GM19328 (cell line): ENCODE data around the gene MED15.

Source experiments
- ATAC-seq: cut with Tn5 transposase; IDR thresholded peaks from one replicate; pipeline ENCODE4 v1.9.1; 2021; ENCODE audit warnings: mild to moderate bottlenecking, moderate library complexity; ENCODE audit not compliant: unreplicated experiment

Gene MED15

DNA sequence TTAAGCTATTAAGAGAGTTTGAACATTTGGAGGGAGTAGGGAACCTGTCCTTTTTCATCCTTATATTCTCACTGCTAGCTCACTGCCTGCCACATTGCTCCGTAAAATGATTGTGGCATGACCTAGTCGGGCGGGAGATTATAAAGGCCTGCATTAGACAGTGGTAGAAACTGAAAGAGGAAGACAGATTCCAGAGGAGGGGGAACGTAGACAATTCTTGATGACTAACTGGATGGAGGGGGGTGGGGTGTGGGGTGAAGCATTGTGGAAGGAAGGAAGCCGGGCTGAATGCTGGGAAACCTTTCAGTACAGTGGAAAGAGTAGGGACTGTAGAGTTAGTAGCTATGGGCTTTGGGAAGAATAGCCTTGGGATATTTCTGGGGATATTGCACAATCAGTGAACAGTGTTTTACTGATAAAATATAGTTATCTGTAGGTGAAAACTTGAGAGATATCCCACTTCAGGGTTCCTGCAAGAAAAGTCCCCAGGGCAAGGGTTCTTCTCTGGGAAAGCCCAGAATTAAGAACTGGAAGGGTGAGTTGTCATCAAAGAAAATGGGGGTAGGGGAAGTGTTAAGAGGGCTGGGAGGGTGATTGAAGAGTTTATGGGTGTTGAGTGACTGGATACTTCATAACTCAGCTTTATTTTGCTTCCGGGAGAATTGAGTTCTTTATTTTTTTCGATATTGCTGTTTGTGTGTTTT is 2.1 kb downstream of the MED15 start:
- no peak for ATAC-seq

- ATAC-seq: no peak
Measured at GRCh38 chr22:20510811-20511577, 3.6 kb downstream of the MED15 start.

- no peak for ATAC-seq
Measured at GRCh38 chr22:20511578-20512229, 4.3 kb downstream of the MED15 start.

GRCh38 chr22:20514658-20515406 is 7.4 kb downstream of the MED15 start:
- no peak for ATAC-seq

DNA sequence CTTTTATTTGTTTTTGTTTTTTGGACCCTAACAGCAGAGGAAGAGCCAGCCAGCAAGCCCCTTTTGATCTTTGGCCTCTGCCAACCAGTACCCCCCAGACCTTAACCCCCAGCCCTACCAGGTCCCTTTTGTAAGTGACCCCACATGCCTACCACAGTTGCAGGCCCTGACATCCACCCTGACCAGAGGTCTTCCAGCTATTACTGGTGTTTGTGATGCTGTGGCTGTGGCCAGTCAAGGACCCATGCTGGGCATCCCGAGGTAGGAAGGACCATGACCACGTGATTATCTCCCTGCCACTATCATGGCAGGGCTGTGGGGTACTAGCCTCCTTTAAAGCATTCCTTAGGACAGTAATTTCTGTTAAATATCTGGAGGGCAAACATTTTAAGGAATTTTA is 9.0 kb downstream of the MED15 start:
- ATAC-seq: no peak

- ATAC-seq: no peak
Measured at GRCh38 chr22:20517422-20517821, 10.0 kb downstream of the MED15 start.

GRCh38 chr22:20517841-20518592 is 10.6 kb downstream of the MED15 start:
- ATAC-seq: no peak

DNA sequence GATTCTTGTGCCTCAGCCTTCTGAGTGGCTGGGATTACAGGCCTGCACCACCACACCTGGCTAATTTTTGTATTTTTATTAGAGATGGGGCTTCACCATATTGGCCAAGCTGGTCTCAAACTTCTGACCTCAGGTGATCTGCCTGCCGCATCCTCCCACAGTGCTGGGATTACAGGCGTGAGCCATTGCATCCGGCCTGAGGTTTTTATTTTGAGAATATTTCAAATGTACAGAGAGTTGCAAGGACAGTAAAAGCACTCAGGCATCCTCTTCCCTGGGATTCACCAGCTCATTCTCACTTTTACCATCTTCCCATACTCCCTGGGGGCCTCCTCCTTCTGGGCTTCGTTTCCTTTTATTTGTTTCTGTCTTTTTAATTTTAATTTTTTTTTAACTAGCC is 12.1 kb downstream of the MED15 start:
- no peak for ATAC-seq

DNA sequence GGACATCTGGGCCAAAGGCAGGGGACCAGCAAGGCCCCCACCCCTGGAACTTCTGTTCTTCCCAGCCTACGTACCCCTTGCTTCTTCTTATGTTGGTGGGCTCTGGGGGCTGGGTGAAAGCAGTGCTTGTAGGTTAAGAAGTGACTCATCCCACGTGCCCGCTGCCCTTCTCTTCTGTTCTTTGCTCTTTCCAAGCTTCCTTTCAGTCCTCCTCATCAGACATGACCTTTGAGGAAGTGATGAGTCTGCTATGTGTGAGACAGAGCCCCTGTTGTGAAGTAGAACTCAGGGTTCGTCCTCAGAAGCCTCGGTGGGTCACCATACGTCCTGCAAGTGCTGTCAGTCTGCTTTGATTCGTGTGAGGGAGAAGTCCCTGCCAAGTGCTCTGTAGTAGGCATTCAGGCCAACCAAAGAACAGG is 12.7 kb downstream of the MED15 start:
- ATAC-seq: no peak

DNA sequence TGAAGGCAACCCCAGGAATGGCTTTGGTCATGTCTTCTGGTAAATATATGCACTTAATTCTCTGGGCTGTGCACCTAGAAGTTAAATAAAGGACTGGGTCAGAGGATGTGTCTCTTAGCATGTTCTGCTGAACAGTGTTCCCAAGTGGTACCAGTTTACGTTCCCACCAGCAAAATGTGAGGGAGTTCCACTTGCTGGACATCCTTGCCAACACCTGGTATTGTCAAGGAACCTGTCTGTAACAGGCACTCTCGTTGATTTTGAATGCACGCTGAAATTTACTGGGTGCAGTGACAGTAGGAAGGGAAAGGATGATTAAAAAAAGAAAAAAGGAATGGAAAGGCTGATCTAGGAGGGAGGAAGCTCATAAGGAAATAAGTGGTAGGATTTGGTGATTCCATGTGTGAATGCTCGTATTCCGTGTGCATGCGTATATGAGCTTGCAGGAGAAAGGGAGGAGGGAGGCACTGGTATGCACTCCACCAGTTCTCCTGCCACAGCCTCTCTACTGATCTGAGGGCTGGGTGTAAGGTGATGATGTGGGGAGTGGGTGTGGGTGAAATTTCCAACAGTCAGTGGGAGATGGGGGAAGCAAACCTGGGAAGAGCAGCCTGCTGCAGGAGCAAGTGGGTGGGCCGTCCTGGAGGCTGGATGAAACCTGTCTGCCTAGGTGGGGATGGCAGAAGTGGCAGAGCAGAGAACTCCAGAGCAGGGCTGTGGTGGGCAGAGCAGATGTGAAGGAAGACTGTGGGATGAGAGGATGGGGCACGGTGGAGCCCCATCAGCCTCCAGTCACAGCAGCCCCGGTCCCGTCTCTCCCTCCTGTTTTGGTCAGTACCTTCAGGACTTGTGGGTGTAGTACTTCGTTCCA is 15.0 kb downstream of the MED15 start:
- no peak for ATAC-seq

- no peak for ATAC-seq
Measured at GRCh38 chr22:20523086-20523983, 15.9 kb downstream of the MED15 start.

DNA sequence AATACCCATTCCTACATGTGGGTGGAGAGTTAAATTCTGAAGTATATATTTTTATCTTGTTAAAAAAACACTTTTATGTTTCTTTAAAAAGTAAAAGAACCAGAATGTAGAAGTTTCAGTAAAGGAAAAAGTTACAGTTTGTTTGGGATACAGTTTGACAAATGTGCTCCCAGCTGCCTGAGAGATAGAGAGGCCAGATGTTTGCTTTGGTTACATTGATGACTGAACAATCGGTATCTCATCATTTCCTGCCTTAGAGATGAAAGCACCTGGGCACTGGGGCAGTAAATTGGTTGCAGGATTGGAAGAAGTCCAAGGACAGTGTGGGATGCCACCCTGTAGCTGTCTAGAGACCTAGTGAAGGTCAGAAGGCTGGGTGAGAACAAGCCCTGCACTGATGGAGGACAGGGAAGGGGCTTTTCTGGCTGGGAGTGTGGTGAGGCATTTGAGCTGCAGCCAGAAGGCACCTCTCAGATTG is 16.6 kb downstream of the MED15 start:
- ATAC-seq: no peak

GRCh38 chr22:20525048-20525447 is 17.6 kb downstream of the MED15 start:
- no peak for ATAC-seq

DNA sequence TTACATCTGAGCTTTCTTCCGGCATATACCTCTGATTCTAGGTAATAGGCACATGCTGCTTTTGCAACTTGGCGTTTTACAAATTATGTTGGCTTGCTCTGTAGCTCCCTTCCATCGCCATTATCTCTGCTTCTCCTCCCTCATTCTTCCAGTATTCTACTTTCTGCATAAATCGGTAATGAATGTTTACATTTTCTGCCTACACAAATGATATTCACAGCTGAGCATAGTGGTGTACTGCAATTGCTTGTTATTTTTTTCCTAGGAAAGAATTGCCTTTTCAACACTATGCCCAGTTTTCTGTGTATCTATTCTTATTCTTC is 18.9 kb downstream of the MED15 start:
- no peak for ATAC-seq

GRCh38 chr22:20526628-20527355 is 19.4 kb downstream of the MED15 start:
- ATAC-seq: no peak

DNA sequence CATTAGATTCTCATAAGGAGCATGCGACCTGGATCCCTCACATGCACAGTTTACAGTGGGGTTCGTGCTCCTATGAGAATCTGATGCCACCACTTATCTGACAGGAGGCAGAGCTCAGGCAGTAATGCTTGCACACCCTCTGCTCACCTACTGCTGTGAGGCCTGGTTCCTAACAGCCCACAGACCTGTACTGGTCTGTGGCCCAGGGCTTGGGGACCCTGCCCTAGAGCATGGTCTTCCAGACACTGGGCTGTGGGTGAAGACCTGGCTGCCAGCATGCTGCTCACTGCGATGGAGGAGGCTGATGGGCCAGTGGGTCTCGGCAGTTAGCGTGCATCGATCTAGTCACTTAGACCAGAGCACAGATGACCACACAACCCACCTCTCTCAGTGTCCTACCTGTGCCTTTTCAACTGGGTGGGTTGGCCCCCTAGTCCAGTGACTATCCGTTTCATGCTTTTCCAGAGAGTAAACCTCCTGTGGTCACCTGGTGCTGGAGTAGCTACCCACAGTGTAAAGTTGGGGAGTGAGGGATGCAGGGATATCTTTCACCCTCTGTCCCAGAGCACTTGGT is 21.1 kb downstream of the MED15 start:
- no peak for ATAC-seq

DNA sequence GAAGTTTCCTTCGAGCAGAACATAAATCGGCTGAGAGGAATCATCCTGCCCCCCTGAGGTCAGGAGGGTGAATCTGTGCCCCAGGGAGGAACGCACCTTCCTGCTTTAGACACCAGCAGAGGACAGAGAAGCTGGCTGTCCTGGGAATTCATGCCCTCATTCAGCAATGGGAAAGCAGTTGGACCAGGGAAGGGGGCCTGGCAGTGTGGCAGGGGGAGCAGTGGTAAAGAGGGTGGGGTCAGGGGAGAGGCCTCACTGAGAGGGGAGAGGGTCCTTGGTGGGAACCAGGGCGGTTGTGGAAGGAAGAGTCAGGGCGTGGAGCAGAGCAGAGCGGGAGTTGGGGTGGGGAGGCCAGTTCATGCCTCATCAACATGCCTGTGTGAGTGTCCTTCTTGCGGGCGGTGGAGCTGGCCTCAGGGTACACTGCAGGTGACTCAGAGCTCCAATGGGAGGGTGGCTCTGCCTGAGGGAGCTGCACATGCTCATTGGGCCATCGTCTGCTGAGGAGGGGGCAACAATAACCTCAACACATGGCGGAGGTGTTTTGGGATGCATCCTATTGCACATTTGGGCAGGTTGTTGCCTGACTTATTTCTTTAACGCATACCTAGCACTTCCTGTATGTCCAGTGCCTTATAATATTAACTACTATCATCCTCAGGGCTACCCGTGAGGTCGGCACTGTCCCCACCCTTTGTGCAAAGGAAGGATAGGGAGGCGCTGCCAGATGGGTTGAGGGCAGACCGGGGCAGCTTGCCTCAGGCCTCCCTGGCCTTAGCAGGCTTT is 23.2 kb downstream of the MED15 start:
- ATAC-seq: no peak
